Measurements from ENCODE around the gene SCGB1A1.
"Not testable (repeated sequence)": the region's sequence is repeated elsewhere in the genome, so short reads cannot be mapped to it uniquely, and the experiment has no call there.

SCGB1A1 gene

DNA sequence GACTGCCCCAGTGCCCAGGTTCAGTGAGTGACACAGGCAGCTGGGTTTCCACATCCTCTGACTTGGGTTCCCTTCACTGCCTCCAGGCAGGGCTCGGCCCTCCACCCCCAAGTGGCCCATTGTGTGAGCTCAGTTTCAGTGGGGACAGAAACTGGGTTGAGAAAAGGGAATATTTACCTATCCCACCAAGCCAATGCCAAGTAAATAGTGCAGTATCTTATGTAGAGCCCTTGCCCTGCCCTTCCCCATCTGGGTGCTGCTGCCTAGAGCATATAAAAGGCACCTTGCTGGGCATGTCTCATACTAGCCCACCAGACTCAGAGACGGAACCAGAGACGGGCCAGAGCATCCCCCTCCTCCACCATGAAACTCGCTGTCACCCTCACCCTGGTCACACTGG lies at the start of gene SCGB1A1:
SCGB1A1 (plus strand) TSS at position 301 of the 400 bp plus-strand sequence; CDS start at position 364, 63 bp downstream.
- DNase-seq = no peak

- DNase-seq = no peak
Measured at GRCh38 chr11:62370743-62371440, 47.9 kb upstream of the SCGB1A1 start.

GRCh38 chr11:62372871-62373270 lies 46.0 kb upstream of the SCGB1A1 start:
- DNase-seq = no peak

GRCh38 chr11:62373464-62374119 lies 45.2 kb upstream of the SCGB1A1 start:
- DNase-seq = no peak

DNA sequence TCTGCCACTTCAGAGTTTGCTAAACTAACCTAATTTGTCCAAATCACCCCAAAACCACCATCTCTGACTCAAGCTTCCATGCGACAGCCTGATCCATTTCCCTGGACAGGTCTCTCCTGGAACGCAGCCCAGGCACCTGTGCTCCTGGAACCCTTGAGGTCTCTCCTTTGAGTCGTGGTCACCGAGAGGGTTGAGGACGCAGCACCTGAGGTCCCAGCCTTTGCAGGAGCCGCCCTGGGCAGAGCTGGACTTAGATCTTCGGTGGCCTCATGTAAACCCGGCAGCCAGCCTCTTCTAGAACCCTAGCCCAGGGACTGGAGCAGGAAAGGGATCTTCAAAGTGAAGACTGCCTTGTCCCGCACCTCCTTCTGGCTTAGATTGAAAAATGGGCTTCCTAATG lies 44.0 kb upstream of the SCGB1A1 start:
- DNase-seq = no peak

- peak; percentile 47 for DNase-seq
Measured at GRCh38 chr11:62378459-62379063, 40.3 kb upstream of the SCGB1A1 start.

DNA sequence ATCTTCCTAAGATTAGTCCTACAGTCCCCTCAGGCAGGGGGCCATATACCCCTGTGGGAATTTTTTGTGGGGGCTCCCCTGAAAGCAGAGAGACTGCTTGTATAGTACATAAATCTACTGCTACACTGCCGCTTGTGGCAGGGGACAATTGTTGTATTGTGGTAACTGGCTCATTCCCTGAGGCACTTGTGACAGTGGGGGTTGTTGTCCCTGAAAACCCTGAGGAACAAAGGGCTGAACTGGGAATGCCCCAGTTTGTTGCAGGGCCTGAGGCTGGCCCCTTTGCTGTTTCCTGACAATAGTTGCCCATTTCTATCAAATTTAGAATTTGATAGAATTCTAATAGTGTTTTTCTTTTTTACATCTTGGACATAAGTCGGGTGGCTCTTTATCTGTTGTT lies 39.2 kb upstream of the SCGB1A1 start:
- not testable (repeated sequence) for DNase-seq

GRCh38 chr11:62380821-62381245 lies 38.0 kb upstream of the SCGB1A1 start:
- DNase-seq = peak; percentile 49

DNA sequence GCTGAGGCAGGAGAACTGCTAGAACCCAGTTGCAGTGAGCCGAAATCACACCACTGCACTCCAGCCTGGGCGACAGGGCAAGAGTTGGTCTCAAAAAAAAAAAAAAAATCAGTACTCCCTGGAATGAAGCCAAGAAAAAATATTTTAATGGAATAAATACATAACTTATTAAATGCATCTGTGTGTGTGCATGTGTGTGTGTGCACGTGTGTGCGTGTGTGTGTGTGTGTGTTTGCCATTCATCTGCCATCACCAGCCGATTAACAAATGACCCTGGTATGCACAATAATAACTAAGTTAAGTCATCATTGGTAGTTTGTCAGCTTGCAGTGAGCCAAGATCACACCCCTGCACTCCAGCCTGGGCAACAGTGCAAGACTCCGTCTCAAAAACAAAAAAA lies 35.0 kb upstream of the SCGB1A1 start:
- no peak for DNase-seq

DNA sequence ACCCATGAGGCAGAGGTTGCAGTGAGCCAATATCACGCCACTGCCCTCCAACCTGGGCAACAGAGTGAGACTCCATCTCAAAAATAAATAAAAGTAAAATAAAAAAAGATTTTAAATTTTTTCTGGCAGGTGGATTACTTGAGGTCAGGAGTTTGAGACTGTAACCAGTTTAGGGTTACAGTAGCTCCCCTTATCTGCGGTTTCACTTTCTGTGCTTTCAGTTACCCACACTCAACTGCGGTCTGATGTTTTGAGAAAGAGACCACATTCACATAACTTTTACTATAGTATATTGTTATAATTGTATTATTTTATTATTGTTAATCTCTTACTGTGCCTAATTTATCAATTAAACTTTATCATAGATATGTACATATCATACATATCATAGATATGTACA lies 32.8 kb upstream of the SCGB1A1 start:
- not testable (repeated sequence) for DNase-seq

- no peak for DNase-seq
Measured at GRCh38 chr11:62387381-62387780, 31.5 kb upstream of the SCGB1A1 start.

- DNase-seq = no peak
Measured at GRCh38 chr11:62388999-62389398, 29.8 kb upstream of the SCGB1A1 start.

- no peak for DNase-seq
Measured at GRCh38 chr11:62390237-62390636, 28.6 kb upstream of the SCGB1A1 start.

DNA sequence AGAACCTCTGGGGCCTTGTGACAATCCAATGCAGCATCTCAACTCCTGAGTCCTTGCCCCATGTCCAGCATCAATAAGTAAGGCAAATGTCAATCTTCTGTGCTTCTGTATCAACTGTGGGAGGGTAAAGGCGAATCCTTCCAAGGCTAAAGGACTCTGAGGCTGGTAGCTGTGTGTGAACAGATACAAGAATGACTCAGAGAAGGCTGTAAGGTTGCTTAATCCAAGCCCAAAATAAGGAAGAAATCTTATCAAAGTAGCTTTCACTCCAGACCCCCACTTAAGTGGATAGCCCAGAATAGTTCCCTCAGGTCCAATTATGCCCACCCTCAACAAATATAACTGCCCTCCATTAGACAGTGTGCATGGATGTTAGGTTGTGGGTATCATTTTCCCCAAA lies 28.1 kb upstream of the SCGB1A1 start:
- DNase-seq = no peak

DNA sequence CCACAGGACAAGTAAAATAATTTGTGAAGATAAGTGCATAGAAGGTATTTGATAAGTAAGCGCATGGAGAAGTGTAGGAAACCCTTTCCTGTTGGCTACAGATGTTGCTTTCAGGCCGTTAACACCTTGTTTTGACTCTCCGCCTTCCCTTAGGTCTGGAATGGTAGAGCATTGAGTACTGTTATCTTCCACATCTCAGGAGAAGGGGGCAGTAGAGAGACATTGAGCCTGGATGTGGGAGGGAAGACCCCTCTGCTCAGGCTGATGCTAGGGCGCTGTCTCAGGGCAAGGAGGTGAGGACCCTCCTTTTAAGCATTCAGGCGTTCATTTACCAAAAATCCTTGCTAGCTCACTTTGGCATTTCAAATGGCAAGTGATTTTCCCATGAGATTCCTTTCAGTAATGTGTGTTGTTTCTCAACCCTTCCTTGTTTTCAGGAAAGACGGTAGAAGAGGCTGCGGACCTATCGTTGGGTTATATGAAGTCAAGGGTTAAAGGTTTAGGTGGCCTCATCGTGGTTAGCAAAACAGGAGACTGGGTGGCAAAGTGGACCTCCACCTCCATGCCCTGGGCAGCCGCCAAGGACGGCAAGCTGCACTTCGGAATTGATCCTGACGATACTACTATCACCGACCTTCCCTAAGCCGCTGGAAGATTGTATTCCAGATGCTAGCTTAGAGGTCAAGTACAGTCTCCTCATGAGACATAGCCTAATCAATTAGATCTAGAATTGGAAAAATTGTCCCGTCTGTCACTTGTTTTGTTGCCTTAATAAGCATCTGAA lies 27.0 kb upstream of the SCGB1A1 start:
- no peak for DNase-seq

- DNase-seq = no peak
Measured at GRCh38 chr11:62392506-62392905, 26.3 kb upstream of the SCGB1A1 start.

DNA sequence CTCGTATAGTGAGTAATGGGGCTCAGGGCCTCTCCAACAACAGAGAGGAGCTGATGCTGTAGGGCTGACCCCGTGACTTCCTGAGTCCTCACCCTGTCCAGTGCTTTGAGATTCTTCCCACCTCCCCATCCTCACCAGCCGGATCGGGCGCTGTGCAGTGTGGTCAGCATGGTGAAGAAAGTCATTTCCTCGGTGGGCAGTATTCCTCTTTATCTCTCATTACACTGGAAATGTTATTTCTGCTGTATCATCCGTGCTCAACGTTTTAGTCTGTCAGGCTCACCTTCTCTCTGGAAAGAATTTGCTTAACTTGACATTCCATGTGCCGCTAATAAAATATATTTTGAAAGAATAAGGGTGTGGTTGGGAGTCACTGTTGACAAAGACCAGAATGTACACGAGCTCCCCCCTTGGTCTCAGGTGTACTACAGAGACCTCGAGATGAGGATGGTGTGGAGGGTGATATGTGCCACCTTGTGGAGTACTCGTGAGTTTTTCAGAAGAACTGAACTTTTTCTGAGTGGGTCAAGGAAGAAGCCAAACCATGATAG lies 25.7 kb upstream of the SCGB1A1 start:
- DNase-seq = no peak

- DNase-seq = no peak
Measured at GRCh38 chr11:62393735-62394134, 25.1 kb upstream of the SCGB1A1 start.

GRCh38 chr11:62394825-62395538 lies 23.9 kb upstream of the SCGB1A1 start:
- peak; percentile 79 for DNase-seq

GRCh38 chr11:62395885-62396551 lies 22.8 kb upstream of the SCGB1A1 start:
- DNase-seq = no peak
